ENCODE data around the gene OSBPL6. TPM values are rescaled to one million over a fixed set of nuclear protein-coding genes. Genes with fewer than 3 reads are reported as not detected.
A peak's percentile ranks its signal among the peaks of the same experiment; 100 is the strongest.
"Not testable (repeated sequence)": the region's sequence is repeated elsewhere in the genome, so short reads cannot be mapped to it uniquely, and the experiment has no call there.

OSBPL6 gene
- total and polyA plus RNA-seq, 2 experiments from 2014 or later: 0.60 to 1.8 TPM

- Histone ChIP-seq H3K27ac (no peak overlapping the region), H3K36me3 (no peaks in the 10 kb centered on the region), H3K27me3 (no peaks in the 10 kb centered on the region), H3K4me1 (ENCODE audit: low read depth) (no peaks in the 10 kb centered on the region), H3K9me3 (ENCODE audit: low read depth) (no peaks in the 10 kb centered on the region), H3K4me3 (no peak overlapping the region)
- peak in 1 of 2 donors; percentile 52 for DNase-seq (ENCODE audit: low read depth in 1 of 2, low spot score in 1 of 2)
- TF ChIP-seq, protein P1, sequence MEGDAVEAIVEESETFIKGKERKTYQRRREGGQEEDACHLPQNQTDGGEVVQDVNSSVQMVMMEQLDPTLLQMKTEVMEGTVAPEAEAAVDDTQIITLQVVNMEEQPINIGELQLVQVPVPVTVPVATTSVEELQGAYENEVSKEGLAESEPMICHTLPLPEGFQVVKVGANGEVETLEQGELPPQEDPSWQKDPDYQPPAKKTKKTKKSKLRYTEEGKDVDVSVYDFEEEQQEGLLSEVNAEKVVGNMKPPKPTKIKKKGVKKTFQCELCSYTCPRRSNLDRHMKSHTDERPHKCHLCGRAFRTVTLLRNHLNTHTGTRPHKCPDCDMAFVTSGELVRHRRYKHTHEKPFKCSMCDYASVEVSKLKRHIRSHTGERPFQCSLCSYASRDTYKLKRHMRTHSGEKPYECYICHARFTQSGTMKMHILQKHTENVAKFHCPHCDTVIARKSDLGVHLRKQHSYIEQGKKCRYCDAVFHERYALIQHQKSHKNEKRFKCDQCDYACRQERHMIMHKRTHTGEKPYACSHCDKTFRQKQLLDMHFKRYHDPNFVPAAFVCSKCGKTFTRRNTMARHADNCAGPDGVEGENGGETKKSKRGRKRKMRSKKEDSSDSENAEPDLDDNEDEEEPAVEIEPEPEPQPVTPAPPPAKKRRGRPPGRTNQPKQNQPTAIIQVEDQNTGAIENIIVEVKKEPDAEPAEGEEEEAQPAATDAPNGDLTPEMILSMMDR (IDR thresholded peaks at IDR 0.05; ENCODE audit: low read depth, low read length): no peak
These were observed 210.1 kb downstream of the OSBPL6 start for GRCh38 chr2:178404368-178404767.

DNA sequence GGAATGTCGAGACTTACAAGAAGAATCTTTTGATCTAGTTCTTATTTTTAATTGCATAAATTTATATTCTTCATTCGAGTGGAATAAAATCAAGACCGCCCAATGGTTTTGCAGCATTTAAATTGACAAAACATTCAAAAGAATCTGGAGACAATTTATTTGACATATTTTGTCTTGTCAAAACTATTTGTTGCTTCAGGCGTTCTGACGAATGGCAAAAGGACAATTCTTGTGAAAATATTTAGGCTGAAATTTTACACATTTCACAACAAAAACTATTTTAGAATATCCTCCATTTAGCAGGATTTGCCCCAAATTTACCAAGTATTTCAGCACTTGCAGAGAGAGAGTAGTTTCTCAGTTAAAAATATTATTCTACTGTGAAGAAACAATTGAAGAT lies 214.9 kb downstream of the OSBPL6 start:
- no peaks in the 10 kb centered on the region for H3K4me1 ChIP-seq (ENCODE audit: low read depth)
- no peaks in the 10 kb centered on the region for H3K36me3 ChIP-seq
- H3K27me3 ChIP-seq: no peaks in the 10 kb centered on the region
- DNase-seq (ENCODE audit: low read depth in 1 of 2, low spot score in 1 of 2): no peak
- H3K27ac ChIP-seq: no peak overlapping the region
- H3K4me3 ChIP-seq: no peak overlapping the region
- no peaks in the 10 kb centered on the region for H3K9me3 ChIP-seq (ENCODE audit: low read depth)
- TF ChIP-seq, protein P1 (IDR thresholded peaks at IDR 0.05; ENCODE audit: low read depth, low read length): no peak

- Histone ChIP-seq H3K4me1 (ENCODE audit: low read depth) (no peaks in the 10 kb centered on the region), H3K9me3 (ENCODE audit: low read depth) (no peaks in the 10 kb centered on the region), H3K27me3 (no peaks in the 10 kb centered on the region), H3K27ac (no peak overlapping the region), H3K4me3 (no peak overlapping the region), H3K36me3 (no peaks in the 10 kb centered on the region)
- no peak for DNase-seq (ENCODE audit: low read depth in 1 of 2, low spot score in 1 of 2)
- TF ChIP-seq, protein P1 (IDR thresholded peaks at IDR 0.05; ENCODE audit: low read depth, low read length): no peak
These were observed 217.7 kb downstream of the OSBPL6 start for GRCh38 chr2:178412047-178412446.

- not testable (repeated sequence) for H3K27me3 ChIP-seq; H3K9me3 ChIP-seq (ENCODE audit: low read depth); H3K4me1 ChIP-seq (ENCODE audit: low read depth); H3K27ac ChIP-seq; H3K4me3 ChIP-seq; H3K36me3 ChIP-seq; DNase-seq (ENCODE audit: low read depth in 1 of 2, low spot score in 1 of 2)
These were observed 218.1 kb downstream of the OSBPL6 start for GRCh38 chr2:178412453-178412852.

- Histone ChIP-seq H3K4me3 (peak overlapping the region; percentile 37), H3K27me3 (no peaks in the 10 kb centered on the region), H3K4me1 (ENCODE audit: low read depth) (no peaks in the 10 kb centered on the region), H3K27ac (peak overlapping the region; percentile 44), H3K36me3 (no peaks in the 10 kb centered on the region), H3K9me3 (ENCODE audit: low read depth) (no peaks in the 10 kb centered on the region)
- TF ChIP-seq, protein P1 (IDR thresholded peaks at IDR 0.05; ENCODE audit: low read depth, low read length): no peak
- peak; percentile 79 to 85 for DNase-seq (ENCODE audit: low read depth in 1 of 2, low spot score in 1 of 2)
These were observed 219.4 kb downstream of the OSBPL6 start for GRCh38 chr2:178413472-178414265.

All from cardiac muscle cell (in vitro differentiated cells and primary cell).